ENCODE measurements around the gene PDCD4.

The PDCD4 gene

DNA sequence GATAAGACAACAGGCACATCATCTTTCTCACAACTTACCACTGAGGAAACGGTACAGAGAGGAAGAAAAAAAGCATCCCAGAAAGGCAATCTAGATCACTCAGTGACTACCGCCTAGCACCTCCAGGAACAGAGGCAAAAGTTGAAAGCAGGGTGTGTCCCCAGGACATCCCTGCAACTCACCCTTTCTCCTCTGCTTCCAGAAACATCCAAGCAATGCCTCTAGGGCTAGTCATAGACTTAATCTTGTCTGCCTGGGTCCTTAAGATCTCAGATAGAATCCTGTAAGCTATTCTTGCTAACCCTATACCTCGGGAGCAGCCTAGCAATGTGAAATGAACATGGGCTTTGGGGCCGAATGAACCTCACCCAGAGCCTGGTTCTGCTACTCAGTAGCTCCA is 18.8 kb upstream of the PDCD4 start:
- TF ChIP-seq, protein P1, sequence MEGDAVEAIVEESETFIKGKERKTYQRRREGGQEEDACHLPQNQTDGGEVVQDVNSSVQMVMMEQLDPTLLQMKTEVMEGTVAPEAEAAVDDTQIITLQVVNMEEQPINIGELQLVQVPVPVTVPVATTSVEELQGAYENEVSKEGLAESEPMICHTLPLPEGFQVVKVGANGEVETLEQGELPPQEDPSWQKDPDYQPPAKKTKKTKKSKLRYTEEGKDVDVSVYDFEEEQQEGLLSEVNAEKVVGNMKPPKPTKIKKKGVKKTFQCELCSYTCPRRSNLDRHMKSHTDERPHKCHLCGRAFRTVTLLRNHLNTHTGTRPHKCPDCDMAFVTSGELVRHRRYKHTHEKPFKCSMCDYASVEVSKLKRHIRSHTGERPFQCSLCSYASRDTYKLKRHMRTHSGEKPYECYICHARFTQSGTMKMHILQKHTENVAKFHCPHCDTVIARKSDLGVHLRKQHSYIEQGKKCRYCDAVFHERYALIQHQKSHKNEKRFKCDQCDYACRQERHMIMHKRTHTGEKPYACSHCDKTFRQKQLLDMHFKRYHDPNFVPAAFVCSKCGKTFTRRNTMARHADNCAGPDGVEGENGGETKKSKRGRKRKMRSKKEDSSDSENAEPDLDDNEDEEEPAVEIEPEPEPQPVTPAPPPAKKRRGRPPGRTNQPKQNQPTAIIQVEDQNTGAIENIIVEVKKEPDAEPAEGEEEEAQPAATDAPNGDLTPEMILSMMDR (IDR thresholded peaks at IDR 0.05; ENCODE audit: control insufficient read depth, insufficient read depth, low read depth, low read length, missing control alignments) = no peak
- H3K4me3 ChIP-seq (ENCODE audit: control insufficient read depth, low read depth, low read length) = no peak overlapping the region

DNA sequence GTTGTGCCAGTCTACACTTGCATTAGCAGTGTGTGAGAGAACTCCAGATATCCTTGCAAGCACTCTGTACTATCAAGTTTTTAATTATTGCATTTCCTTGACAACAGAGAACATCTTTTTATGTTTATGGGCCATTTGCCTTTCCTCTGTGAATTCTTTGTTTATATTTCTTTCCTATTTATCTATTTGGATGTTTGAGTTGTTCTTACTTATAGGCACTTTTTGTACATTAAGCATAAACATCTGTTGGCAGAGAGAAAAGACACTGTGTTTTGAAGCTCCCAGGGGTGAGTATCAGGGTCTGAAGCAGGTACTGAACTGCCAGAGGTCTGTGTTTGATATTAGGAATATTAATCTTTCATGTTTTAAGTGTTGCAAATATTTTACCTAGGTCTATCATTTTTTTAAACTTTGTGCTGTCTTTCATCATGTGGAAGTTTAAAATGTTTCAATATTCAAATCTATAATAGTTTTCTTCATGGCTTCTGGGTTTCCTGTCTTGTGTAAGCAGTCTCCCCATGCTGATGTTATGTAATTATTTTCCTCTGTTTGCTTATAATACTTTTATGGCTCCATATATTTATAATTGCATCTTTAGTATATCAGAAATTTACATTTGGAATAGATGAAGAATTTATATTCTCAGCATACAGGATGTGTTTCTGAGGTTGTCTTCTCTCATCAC is 17.7 kb upstream of the PDCD4 start:
- TF ChIP-seq, protein P1 (IDR thresholded peaks at IDR 0.05; ENCODE audit: control insufficient read depth, insufficient read depth, low read depth, low read length, missing control alignments) = no peak
- H3K4me3 ChIP-seq (ENCODE audit: control insufficient read depth, low read depth, low read length) = no peak overlapping the region
- no peak for DNase-seq (ENCODE audit: low read depth)

More for the DNA sequence above, 18.8 kb upstream of the PDCD4 start:
- DNase-seq (ENCODE audit: low read depth) = no peak

- no peak for DNase-seq (ENCODE audit: low read depth)
- no peak overlapping the region for H3K4me3 ChIP-seq (ENCODE audit: control insufficient read depth, low read depth, low read length)
- TF ChIP-seq, protein P1 (IDR thresholded peaks at IDR 0.05; ENCODE audit: control insufficient read depth, insufficient read depth, low read depth, low read length, missing control alignments) = no peak
Observed at GRCh38 chr10:110857265-110858171, 14.2 kb upstream of the PDCD4 start.

DNA sequence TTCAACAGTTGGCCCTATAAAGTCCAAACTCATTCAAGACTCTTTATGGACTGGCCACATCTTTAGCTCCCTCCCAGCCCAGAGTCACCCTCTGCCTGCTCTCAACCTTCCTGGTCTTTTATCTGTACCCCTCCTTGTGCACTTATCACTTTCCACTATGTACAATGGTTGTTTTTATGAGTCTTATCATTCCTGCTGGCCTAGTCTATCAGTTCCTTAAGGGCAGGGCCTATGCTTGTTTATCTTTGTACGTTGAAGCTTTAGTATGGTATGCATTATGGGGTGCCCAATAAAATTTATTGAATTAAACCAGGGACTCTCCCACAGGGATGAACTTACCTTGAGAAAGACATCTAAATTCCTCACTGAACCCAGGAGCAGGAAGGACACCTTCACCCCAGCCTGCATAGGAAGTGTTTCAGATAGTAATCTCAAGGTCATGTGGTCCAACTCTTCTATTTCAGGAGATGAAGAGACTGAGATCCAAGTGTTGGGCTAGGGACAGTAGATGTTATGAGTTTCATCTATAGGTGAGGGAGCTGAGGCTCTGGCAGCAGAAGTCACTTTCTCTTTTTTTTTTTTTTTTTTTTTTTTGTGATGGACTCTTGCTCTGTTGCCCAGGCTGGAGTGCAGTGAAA is 13.3 kb upstream of the PDCD4 start:
- H3K4me3 ChIP-seq (ENCODE audit: control insufficient read depth, low read depth, low read length) = no peak overlapping the region
- DNase-seq (ENCODE audit: low read depth) = no peak
- TF ChIP-seq, protein P1 (IDR thresholded peaks at IDR 0.05; ENCODE audit: control insufficient read depth, insufficient read depth, low read depth, low read length, missing control alignments) = no peak

DNA sequence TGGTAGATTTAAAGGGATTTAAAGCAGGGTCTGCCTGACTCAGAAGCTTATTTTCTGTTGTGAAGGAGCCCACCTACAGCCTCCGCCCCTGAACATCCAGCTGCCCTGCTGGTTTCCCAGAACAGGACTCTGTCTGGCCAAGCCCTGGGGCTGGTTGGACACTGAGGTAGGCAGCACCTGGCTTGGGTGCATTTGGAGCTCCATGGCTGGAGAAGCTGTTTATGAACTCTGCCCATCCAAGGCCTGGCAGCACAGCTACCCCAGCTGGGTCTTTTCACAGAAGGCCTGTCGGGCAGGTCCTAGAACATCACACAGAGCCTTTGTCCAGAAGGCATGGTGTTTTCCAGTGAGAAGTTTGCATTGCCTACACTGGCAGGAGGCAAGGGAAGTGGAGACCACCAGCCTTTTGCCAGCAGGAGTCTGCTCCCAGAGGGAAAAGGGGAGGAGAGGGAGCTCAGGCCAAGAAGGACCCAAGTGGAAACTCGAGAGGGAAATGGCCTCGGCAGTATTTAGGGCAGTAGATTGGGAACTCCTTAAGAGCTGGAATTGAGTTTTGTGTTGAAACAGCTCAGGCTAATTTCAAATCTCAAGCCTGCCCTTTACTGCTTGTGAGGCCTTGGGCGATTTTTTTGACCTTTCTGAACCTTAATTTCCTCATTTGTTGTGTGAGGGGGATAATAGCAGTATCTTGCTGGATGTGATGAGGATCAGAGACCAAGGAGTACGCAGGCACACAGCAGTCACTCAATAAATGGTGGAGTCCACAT is 12.3 kb upstream of the PDCD4 start:
- no peak overlapping the region for H3K4me3 ChIP-seq (ENCODE audit: control insufficient read depth, low read depth, low read length)
- TF ChIP-seq, protein P1 (IDR thresholded peaks at IDR 0.05; ENCODE audit: control insufficient read depth, insufficient read depth, low read depth, low read length, missing control alignments) = no peak
- DNase-seq (ENCODE audit: low read depth) = no peak

DNA sequence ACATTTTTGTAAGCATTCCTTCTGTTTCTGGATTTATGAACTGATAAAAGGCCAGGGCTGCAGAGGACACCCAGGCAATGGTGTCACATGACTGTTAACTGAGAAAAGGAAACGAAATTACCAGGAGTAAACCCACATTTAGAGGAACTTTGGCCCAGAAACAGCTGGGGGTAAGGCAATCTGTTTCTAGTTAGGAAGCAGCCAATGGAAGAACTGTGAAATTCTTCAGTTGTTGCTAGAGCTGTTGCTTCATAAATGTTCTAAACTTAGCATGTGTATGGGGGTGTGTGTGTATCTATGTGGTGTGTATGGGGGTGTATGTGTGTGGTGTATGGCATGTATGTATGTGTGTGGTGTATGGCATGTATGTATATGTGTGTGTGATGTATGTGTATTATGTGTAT is 11.8 kb upstream of the PDCD4 start:
- DNase-seq (ENCODE audit: low read depth) = peak; percentile 86
- TF ChIP-seq, protein P1 (IDR thresholded peaks at IDR 0.05; ENCODE audit: control insufficient read depth, insufficient read depth, low read depth, low read length, missing control alignments) = no peak
- H3K4me3 ChIP-seq (ENCODE audit: control insufficient read depth, low read depth, low read length) = no peak overlapping the region

Data from AG09309 (cell line).